HG03565 (cell line): ENCODE measurements around the gene SV2B.

Experiments
- ATAC-seq: cut with Tn5 transposase; IDR thresholded peaks from one replicate; pipeline ENCODE4 v1.9.1; 2021; ENCODE audit warnings: mild to moderate bottlenecking, moderate library complexity; ENCODE audit not compliant: unreplicated experiment

Gene SV2B

GRCh38 chr15:91102546-91103330 is 2.7 kb downstream of the SV2B start:
- ATAC-seq: no peak

- ATAC-seq: no peak
Observed at GRCh38 chr15:91104111-91104510, 4.1 kb downstream of the SV2B start.

- no peak for ATAC-seq
Observed at GRCh38 chr15:91108421-91108820, 8.4 kb downstream of the SV2B start.

- no peak for ATAC-seq
Observed at GRCh38 chr15:91109885-91110284, 9.8 kb downstream of the SV2B start.

GRCh38 chr15:91110407-91110806 is 10.3 kb downstream of the SV2B start:
- no peak for ATAC-seq

GRCh38 chr15:91113030-91113429 is 13.0 kb downstream of the SV2B start:
- ATAC-seq: no peak

GRCh38 chr15:91114301-91114700 is 14.2 kb downstream of the SV2B start:
- no peak for ATAC-seq

GRCh38 chr15:91116113-91117067 is 16.3 kb downstream of the SV2B start:
- peak; percentile 97 for ATAC-seq

GRCh38 chr15:91117375-91117774 is 17.3 kb downstream of the SV2B start:
- ATAC-seq: no peak

GRCh38 chr15:91118817-91119590 is 18.9 kb downstream of the SV2B start:
- ATAC-seq: no peak

GRCh38 chr15:91122296-91122695 is 22.2 kb downstream of the SV2B start:
- ATAC-seq: no peak

GRCh38 chr15:91124132-91124531 is 24.1 kb downstream of the SV2B start:
- ATAC-seq: no peak

GRCh38 chr15:91125162-91125561 is 25.1 kb downstream of the SV2B start:
- no peak for ATAC-seq

- ATAC-seq: no peak
Observed at GRCh38 chr15:91126080-91126479, 26.0 kb downstream of the SV2B start.

GRCh38 chr15:91127236-91127955 is 27.3 kb downstream of the SV2B start:
- ATAC-seq: no peak

- no peak for ATAC-seq
Observed at GRCh38 chr15:91128016-91128415, 28.0 kb downstream of the SV2B start.

GRCh38 chr15:91129436-91129835 is 29.4 kb downstream of the SV2B start:
- no peak for ATAC-seq

- ATAC-seq: no peak
Observed at GRCh38 chr15:91132079-91132478, 32.0 kb downstream of the SV2B start.

GRCh38 chr15:91133511-91133910 is 33.5 kb downstream of the SV2B start:
- ATAC-seq: no peak
